HCEC 1CT (cell line): ENCODE results near the gene TEX51.

Experiments used
- DNase-seq: peaks from one replicate; pipeline ENCODE4 v3.0.0-alpha.2; 2017

Gene TEX51

DNA sequence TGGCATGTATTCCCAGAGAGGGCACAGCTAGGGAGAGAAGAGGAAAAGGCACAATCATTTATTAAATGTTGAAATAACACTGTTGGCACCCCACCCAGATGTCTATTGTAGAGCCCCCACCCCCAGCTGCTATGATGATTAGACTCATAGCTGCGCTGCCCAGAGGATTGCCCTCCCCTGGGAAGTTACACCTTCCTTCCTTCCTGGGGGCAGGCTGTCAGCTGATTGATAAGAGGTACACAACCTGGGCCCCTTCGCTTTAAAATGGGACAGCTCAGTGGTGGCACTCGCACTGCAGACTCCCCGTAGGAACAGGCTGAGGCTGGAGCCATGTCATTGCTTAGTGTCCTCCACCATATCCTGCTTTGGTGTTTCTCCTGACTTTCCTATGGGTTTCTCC lies 18.1 kb downstream of the TEX51 start:
- no peak for DNase-seq

GRCh38 chr2:126921066-126921465 lies 22.4 kb downstream of the TEX51 start:
- no peak for DNase-seq

GRCh38 chr2:126930970-126931590 lies 32.4 kb downstream of the TEX51 start:
- no peak for DNase-seq

- DNase-seq, result peak; percentile 17
Measured at GRCh38 chr2:126932529-126932928, 33.8 kb downstream of the TEX51 start.

DNA sequence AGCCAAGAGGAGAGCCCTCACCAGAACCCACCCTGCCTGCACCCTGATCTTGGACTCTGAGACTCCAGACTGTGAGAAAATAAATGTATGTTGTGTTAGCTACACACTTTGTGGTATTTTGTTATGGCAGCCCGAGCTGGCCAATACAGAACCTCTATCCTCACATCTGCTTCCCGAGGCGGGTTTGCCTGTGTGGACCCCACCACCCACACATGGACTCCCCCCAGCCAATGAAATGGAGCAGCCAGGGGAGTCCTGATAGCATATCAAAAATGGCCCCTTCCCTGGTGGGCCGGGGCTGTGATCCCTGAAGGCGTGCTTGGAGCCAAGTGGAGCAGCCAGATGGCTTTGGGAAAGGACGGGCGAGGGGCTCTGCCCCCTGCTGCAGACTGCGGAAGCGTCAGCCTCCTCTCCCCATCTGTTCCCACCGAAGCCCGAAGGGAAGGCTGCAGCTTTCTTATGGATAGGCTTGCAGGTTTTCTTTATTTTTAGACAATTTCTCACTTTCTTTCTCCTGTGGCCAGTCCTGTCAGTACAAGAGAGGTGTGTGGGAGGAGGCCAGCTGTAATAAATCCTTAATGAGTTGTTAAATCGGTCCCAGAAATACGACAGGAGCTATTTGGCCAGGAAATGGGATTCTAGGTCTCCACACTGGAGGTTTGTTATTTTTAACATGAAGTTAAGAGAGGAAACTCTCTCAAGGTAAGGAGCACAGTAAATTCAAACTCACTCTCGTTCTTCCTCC lies 34.4 kb downstream of the TEX51 start:
- DNase-seq, result no peak

GRCh38 chr2:126933711-126934091 lies 35.0 kb downstream of the TEX51 start:
- DNase-seq, result no peak

DNA sequence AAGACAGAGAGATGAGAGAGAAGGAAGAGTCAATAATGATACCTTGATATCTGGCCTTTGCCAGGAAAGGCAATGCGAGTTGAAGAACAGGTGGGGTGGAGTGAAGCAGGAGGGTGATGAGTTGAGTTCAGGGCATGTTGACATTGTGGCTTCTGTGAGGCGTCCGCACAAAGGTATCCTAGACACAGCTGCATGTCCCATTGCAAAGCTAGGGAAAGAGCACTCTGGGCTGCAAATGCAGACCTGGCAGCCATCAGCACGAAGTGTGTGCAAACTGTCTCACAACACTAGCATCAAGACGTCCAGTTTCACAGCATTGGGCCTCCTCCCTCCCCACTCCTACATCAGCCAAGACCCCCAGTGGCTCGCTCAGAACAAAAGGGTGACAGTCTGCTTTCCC lies 36.1 kb downstream of the TEX51 start:
- DNase-seq, result no peak

DNA sequence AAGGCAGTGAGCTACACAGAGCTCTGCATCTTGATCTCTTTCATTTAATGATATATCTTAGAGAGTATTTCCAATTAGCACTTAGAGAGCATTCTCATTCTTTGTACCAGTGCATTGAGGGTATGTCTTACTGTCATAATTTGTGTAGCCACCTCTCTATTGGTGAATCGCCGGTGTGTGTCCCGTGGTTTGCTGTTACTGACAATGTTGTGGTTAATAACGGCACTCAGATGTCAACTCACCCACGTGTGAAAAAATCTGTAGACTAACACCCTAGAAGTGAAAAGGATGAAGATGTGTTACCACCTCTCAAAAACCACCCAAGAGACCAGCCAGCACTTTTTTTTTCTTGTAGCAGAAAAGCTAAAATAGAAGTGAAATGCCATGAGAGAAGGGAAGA lies 37.1 kb downstream of the TEX51 start:
- no peak for DNase-seq

DNA sequence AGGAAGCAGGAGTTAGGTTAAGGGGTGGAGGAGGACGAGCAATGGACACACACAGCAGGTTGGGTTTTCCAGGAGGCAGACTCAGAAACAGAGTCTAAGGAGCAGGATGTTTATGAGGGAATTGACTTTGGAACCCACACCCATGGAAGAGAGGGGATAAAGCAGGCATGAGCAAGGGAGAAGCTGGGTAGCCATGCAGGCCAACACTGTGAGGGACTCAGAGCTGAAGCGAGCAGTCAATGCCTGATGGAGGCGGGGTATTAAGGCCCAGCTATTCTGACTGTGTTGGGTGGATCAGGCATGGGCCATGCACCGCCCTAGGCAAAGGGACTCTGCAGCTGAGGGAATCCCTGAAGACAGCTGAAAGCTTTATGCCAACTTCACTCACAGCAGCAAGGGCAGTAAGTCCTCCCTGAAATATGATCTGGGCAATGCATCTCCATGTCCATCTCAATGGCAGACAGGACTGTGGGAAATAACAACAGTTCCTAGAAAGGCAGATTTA lies 37.6 kb downstream of the TEX51 start:
- no peak for DNase-seq

GRCh38 chr2:126940331-126940730 lies 41.6 kb downstream of the TEX51 start:
- no peak for DNase-seq

DNA sequence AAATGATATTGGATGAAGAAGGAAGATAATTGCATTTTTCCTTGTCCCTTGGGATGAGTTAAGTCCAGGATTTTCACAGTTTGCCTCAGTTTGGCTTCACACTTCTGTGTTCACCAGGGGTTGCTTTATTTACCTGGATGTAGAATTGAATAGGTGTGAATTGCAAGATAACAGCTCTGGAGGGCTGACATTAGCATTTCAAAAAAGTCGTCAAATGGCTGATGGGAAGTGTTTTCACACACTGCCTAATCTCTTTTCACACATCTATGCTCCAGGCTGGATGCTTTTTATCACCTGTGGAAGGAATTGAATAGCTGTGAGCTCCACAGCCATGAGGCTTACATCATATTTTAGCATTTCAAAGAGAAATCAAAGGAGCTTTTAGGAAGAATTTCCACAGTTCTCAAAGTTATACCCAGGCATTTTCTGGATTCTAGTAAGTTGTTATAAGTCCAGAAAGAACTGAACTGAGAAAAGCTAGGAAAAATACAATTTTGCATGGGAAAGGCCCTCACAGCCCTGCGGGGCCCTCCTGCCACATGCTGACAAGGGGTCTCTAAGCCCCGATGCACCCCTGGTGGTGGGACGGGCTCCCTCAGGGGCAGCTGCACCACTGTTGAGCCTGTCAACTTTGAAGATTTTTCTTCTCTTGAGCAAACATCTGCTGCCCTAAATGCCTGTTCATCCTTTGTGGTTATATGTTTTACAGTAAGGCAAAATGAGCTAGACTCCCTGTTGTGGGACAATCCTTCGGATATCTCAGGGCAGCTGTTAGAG lies 43.9 kb downstream of the TEX51 start:
- DNase-seq, result no peak

GRCh38 chr2:126943612-126944348 lies 45.1 kb downstream of the TEX51 start:
- no peak for DNase-seq

- DNase-seq, result no peak
Measured at GRCh38 chr2:126945118-126945517, 46.4 kb downstream of the TEX51 start.

- DNase-seq, result no peak
Measured at GRCh38 chr2:126946318-126947102, 47.8 kb downstream of the TEX51 start.

DNA sequence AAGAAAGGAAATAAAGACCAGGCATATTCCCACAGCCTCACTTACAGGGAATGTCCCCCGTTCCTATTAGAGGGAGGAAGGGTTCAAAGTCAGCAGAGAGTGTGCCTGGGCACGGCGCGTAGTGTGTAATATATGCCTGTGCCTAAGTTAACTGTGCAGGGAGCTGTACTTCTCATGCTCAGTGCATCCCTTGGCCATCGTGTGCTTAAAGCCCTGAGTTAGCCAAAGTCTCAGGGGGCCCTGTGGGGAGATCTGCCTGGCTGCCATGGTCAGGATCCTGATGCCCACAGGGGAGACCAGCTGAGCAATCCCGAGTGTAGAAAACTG lies 48.4 kb downstream of the TEX51 start:
- no peak for DNase-seq

GRCh38 chr2:126949775-126950174 lies 51.1 kb downstream of the TEX51 start:
- no peak for DNase-seq

DNA sequence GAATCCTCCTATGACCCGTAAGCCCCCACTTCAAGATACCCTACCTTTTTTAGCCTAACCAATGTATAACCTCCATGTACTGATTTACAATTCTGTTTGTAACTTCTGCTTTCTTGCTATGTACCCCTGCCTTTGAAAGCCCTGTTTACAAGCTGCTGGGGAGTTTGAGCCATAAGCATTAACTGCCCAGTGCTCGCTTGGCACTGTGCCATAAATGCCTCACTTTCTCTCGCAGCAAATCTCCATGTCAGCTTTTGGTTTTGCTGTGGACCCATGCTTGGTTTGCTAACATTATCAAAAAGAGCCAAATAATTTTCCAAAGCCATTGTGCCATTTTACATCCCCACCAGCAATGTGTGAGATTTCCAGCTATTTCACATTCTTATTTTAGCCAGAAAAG lies 51.8 kb downstream of the TEX51 start:
- DNase-seq, result no peak
